ENCODE results near the gene NFIB. TPM values are rescaled to one million over a fixed set of nuclear protein-coding genes. Genes with fewer than 3 reads are reported as not detected.
A peak's percentile ranks its signal among the peaks of the same experiment; 100 is the strongest.

Gene NFIB
- total RNA-seq, 1 experiment from 2014 or later: 0.61 TPM

GRCh38 chr9:14353222-14354056 lies 39.5 kb upstream of the NFIB start:
- no peaks in the 10 kb centered on the region for H3K4me1 Mint-ChIP-seq (ENCODE audit: low read depth, unreplicated experiment)
- H3K27me3 Mint-ChIP-seq (ENCODE audit: insufficient read depth, unreplicated experiment): peaks cover 24% of the 10 kb centered on the region

GRCh38 chr9:14352503-14352902 lies 38.6 kb upstream of the NFIB start:
- Histone ChIP-seq H3K27me3 (replicated peaks; ENCODE audit: control insufficient read depth, insufficient read depth, low read length) (no peaks in the 10 kb centered on the region; the same call in 1 of the 2 replicates), H3K9me3 (no peaks in the 10 kb centered on the region), H3K36me3 (ENCODE audit: control insufficient read depth, insufficient read depth, low read length) (no peaks in the 10 kb centered on the region), H3K4me3 (ENCODE audit: low read depth, low read length) (no peak overlapping the region), H3K4me1 (no peaks in the 10 kb centered on the region)
- ChIA-PET POLR2A (no interaction called here), CTCF (no interaction called here)
- Mint-ChIP-seq H3K9me3 (ENCODE audit: unreplicated experiment) (no peaks in the 10 kb centered on the region), H3K27me3 (ENCODE audit: insufficient read depth, unreplicated experiment) (peaks cover 28% of the 10 kb centered on the region), H3K36me3 (ENCODE audit: insufficient read depth, unreplicated experiment) (no peaks in the 10 kb centered on the region), H3K4me3 (ENCODE audit: unreplicated experiment) (no peak overlapping the region), H3K4me1 (ENCODE audit: low read depth, unreplicated experiment) (no peaks in the 10 kb centered on the region), H3K27ac (ENCODE audit: unreplicated experiment) (no peak overlapping the region)
- no peak for TF ChIP-seq CTCF (IDR thresholded peaks at IDR 0.05; ENCODE audit: insufficient read depth in 1 of 2, low read depth in 1 of 2, low read length in 1 of 2, severe bottlenecking in 1 of 2, unreplicated experiment in 1 of 2)
- no peak for DNase-seq
- intact Hi-C loops (cut with micrococcal nuclease; ENCODE audit: unreplicated experiment): loop anchor here (1.0 to 5.0 kb wide), 2 partner anchors 284 to 1000 kb away; no protein-coding TSS in a partner anchor
- BruUV-seq (replicated peaks): no TSS peak

More at GRCh38 chr9:14353222-14354056, 39.5 kb upstream of the NFIB start:
- BruUV-seq (replicated peaks): no TSS peak
- Mint-ChIP-seq H3K36me3 (ENCODE audit: insufficient read depth, unreplicated experiment) (no peaks in the 10 kb centered on the region), H3K27ac (ENCODE audit: unreplicated experiment) (no peak overlapping the region), H3K4me3 (ENCODE audit: unreplicated experiment) (no peak overlapping the region), H3K9me3 (ENCODE audit: unreplicated experiment) (no peaks in the 10 kb centered on the region)
- TF ChIP-seq CTCF (IDR thresholded peaks at IDR 0.05; ENCODE audit: insufficient read depth in 1 of 2, low read depth in 1 of 2, low read length in 1 of 2, severe bottlenecking in 1 of 2, unreplicated experiment in 1 of 2): peak; percentile 63 to 84
- intact Hi-C loops (cut with micrococcal nuclease; ENCODE audit: unreplicated experiment): loop anchor here (1.0 to 5.0 kb wide), 2 partner anchors 926 to 1001 kb away; no protein-coding TSS in a partner anchor
- H3K4me1 ChIP-seq: no peaks in the 10 kb centered on the region
- no peaks in the 10 kb centered on the region; the same call in 1 of the 2 replicates for H3K27me3 ChIP-seq (replicated peaks; ENCODE audit: control insufficient read depth, insufficient read depth, low read length)
- no peak overlapping the region for H3K4me3 ChIP-seq (ENCODE audit: low read depth, low read length)
- ChIA-PET POLR2A (no interaction called here), CTCF (interaction anchor here (0.5 to 1.3 kb wide), 2 partner anchors 392 to 926 kb away, joined by 3 to 4 read pairs; no protein-coding TSS in a partner anchor)
- peak; percentile 75 to 85 for DNase-seq
- H3K9me3 ChIP-seq: no peaks in the 10 kb centered on the region
- H3K36me3 ChIP-seq (ENCODE audit: control insufficient read depth, insufficient read depth, low read length): no peaks in the 10 kb centered on the region

- no TSS peak for BruUV-seq (replicated peaks)
- ChIA-PET CTCF (no interaction called here), POLR2A (no interaction called here)
- Mint-ChIP-seq H3K4me3 (ENCODE audit: unreplicated experiment) (no peak overlapping the region), H3K36me3 (ENCODE audit: insufficient read depth, unreplicated experiment) (no peaks in the 10 kb centered on the region), H3K9me3 (ENCODE audit: unreplicated experiment) (no peaks in the 10 kb centered on the region), H3K4me1 (ENCODE audit: low read depth, unreplicated experiment) (no peaks in the 10 kb centered on the region), H3K27me3 (ENCODE audit: insufficient read depth, unreplicated experiment) (peaks cover 32% of the 10 kb centered on the region), H3K27ac (ENCODE audit: unreplicated experiment) (no peak overlapping the region)
- no peaks in the 10 kb centered on the region; the same call in 1 of the 2 replicates for H3K27me3 ChIP-seq (replicated peaks; ENCODE audit: control insufficient read depth, insufficient read depth, low read length)
- intact Hi-C loops (cut with micrococcal nuclease; ENCODE audit: unreplicated experiment): loop anchor here (5.0 kb wide), 1 partner anchor 999 kb away; no protein-coding TSS in a partner anchor
- H3K36me3 ChIP-seq (ENCODE audit: control insufficient read depth, insufficient read depth, low read length): no peaks in the 10 kb centered on the region
- no peak for DNase-seq
- H3K4me1 ChIP-seq: no peaks in the 10 kb centered on the region
- H3K9me3 ChIP-seq: no peaks in the 10 kb centered on the region
- no peak for TF ChIP-seq CTCF (IDR thresholded peaks at IDR 0.05; ENCODE audit: insufficient read depth in 1 of 2, low read depth in 1 of 2, low read length in 1 of 2, severe bottlenecking in 1 of 2, unreplicated experiment in 1 of 2)
- H3K4me3 ChIP-seq (ENCODE audit: low read depth, low read length): no peak overlapping the region
These were observed 37.4 kb upstream of the NFIB start for GRCh38 chr9:14351221-14351836.
